GM04503 (cell line): ENCODE results near the gene SULT1C4.
"Not testable (repeated sequence)": the region's sequence is repeated elsewhere in the genome, so short reads cannot be mapped to it uniquely, and the experiment has no call there.

ENCODE experiments used
- DNase-seq: peaks from one replicate; pipeline ENCODE4 v3.0.0-alpha.2; 2012; ENCODE audit warnings: low read depth

Gene SULT1C4

DNA sequence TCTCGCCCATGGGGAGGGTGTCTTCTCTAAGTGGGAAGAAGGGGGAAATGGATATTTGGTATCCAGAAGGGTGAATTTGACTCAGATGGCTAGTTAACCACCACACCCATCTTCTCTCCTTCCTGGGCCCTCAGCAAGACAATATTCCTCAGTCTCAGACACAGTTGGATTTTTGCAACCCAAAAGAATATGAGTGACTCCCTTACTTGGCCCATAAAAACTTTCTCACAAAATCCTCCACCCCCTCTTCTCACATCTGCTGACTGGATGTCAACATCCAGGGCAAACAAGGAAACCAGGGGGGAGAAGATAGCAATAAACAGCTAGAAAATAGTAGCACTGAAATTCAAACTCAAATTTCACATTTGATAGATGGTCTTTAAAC, 35.9 kb downstream of the SULT1C4 start:
- DNase-seq: no peak

DNA sequence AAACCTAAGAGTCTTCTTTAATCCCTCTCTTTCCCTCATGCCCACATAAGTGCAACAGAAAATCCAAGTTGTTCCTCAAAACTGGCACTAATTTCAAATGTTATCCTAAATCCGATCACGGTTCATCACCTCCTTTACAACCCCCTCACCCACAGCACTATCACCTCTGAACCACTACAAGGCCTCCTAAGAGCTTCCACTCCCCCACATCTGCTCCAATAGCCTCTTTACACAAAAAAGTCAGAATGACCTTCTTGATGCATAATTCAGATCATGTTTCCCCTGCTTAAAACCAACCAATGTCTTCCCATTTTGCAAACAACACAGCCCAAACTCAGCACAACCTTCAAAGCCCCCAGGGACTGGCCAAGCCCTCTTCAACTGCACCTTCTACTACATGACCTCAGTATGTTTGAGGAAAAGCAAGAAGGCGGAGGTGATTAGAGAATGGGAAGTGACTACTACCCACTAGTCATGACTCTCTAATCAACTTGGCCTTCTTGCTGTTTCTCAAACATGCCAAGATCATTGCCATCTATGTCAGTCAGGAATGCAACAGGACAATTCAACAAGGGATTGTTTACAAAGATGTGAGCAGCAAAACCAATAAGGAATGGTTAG, 36.6 kb downstream of the SULT1C4 start:
- DNase-seq: no peak

DNA sequence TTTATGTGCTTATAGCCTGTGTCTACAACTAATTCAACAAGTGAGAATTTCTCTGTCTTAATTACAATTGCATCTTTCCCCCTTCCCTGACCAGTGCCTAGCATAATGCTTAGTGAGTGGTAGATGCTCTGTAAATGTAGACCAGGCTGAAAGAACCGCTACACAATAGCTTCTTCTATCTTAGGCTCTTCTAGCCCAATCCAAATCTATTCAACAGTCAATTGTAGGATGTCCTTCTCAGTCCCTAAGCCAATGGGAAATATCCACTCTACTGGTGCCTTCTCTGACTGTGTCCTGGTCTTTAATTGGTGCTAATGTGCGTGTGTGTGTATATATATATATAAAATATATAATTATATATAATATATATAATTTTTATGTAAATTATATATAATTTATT, 37.2 kb downstream of the SULT1C4 start:
- no peak for DNase-seq

DNA sequence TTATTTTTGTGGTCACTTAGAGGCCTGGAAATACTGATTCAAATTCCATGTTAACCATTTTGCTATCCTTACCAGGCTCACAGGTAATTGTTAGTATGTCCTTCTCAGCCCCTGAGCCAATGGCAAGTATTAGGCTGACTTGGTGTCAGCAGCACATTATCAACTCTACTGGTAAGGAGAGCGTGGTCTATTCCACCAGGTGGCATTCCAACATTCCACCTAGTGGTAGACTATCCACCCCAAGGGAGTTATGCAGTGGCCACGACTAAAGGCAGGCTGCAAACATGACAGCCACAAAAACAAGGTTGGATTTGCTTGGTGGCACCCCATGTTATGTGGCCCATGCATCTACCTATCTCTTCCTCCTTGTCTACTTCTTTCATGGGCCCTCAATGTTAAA, 39.5 kb downstream of the SULT1C4 start:
- no peak for DNase-seq

DNA sequence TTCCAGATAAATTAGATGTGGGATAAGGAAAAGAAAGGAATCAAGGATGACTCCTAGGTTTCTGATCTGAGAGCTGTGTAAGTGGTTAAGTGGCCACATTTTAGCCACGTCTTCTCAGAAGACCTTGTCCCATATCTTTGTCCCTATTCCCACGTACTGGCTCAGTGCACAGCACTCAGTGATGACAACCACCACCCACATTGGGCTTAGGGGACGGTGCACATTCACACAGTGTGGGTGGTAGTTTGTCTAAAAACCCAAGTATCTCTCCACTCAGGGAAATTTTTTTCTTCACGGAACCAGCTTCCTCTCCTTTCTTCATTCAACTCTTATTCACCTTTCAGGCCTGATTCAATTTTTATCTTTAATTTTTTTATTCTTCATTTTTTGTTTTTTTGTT, 40.7 kb downstream of the SULT1C4 start:
- DNase-seq: no peak

DNA sequence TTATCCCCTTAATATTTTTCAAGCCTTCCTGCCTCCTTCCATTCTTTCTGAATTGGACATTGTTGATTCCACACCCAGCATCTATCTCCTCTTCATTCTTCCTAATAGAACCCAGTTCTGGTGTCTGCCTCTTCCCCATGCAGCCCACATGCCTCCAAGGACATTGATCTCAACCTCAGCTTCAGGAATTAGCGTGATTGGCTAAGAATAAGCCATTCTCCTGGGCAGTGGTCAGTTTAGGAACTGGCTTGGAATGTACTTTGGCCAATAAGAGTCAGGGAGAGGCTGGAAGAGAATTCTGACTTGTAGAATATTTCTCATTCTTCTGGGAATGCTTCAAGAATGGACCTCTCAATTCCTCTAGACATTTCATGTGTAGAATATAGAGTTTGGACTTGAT, 45.3 kb downstream of the SULT1C4 start:
- DNase-seq: no peak

DNA sequence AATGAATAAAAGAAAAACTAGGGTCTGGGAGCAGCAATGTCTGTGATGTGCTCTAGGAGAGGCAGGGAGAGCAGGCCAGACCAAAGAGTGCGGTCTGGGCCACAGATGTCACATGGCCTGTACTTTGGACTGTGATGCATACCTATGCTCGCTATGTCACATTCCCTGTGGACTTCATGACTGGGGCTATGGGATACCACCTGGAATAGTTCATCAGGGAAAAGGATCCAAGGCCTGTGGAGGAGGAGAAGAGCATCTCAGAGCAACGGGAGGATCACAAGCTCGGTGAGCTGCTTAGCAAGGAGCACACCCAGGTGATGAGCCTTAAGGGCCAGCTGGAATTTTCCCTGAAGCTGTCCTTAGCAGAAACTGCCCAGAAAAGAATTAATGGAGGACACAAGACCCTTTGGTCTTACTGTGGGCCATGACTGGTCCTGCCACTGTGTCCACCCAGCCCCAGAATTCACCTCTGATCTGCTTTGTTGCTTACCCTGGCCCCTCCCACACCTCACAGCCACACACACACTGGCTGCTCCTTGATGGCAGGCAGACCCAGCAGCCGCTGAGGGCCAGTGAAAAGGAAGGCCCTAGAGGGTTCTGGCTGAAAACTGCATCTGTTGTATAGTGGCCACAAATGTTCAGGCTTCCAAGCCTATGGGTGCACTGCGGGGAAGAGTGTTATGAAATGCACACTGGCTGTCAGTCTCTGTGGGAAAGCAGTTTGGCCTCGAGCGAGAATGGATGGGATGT, 45.9 kb downstream of the SULT1C4 start:
- DNase-seq: no peak

DNA sequence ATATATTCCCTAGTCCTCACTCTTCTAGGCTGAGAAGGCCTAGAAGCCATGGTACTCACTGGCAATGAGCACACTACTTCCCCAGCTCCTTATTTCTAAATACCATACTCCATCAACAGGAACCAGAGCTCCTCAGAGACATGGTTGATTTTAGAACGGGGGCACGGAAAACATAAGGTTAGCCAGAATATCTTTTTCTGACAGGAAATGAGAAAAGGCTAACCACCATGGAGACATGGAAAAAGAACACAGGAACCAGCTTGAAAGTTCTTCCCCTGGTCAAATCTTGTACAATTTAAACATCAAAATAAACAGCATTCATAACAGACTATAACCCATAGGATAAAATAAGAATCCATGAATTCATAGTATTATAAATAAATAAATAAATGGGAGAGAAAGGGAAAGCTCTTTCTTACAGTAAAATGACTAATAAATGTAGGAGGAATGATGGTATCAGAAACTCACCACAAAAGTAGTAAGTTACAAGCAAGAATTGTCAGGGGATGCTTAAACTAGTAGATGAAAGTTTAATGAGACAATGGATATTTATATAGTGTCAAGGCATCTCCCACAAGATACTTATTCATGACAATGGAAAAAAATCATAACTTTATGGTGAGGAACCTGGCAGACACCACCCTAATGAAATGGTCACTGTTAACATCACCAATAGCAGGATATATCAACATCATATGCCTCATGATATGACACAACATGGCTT, 50.7 kb downstream of the SULT1C4 start:
- no peak for DNase-seq

DNA sequence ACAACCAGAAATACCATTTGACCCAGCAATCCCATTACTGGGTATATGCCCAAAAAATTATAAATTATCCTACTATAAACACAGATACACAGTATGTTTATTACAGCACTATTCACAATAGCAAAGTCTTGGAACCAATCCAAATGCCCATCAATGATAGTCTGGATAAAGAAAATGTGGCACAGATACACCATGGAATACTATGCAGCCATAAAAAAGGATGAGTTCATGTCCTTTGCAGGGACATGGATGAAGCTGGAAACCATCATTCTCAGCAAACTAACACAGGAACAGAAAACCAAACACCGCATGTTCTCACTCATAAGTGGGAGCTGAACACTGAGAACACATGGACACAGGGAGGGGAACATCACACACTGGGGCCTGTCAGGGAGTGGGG, 57.8 kb downstream of the SULT1C4 start:
- DNase-seq: not testable (repeated sequence)

DNA sequence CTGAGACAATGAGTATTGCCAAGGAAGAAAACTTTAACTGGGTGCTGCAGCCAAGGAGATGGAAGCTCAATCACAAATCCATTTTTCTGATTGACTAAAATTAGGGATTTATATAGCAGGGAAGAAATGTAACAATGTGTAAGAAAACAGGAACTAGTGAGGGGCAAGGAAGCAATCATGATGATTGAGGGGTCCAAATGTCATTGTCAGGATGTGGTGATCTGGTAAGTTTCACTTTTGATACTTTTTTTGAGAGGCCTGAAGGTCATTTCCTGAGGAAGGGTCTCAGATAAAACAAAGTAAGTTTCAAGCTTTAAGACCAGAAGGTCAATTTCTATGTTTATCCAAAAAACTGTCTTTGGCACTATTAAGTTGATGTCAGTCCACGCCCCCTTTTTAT, 59.2 kb downstream of the SULT1C4 start:
- no peak for DNase-seq
